ENCODE measurements around the gene SNX15.

Gene SNX15

DNA sequence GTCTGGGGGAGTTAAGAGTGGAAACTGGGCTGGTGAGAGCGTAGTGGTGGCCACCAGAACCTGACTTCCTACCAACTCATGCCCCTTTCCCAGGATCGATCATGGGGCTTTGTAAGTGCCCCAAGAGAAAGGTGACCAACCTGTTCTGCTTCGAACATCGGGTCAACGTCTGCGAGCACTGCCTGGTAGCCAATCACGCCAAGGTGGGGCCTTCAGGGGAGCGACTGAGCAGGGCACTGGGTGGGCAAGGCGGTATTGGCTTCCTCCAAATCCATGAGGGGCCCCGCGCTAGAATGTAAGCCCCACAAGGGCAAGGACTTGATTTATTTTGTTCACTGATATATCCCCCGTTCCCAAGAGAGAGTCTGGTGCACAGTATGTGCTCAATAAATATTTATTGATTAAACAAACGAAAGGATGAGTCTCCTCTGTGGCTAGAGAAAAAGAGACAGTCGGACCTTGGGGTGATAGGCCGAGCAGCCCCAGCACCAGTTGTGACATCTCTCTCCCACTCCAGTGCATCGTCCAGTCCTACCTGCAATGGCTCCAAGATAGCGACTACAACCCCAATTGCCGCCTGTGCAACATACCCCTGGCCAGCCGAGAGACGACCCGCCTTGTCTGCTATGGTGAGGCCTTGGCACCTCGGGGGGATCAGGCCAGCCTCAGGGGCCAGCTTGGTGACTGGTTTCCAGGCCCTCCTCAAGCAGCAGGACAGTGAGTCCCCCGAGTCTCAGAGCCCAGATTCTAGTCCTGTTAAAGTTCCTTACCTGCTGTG is 57.5 kb downstream of the SNX15 start:
- DNase-seq (ENCODE audit: low read depth): no peak

DNA sequence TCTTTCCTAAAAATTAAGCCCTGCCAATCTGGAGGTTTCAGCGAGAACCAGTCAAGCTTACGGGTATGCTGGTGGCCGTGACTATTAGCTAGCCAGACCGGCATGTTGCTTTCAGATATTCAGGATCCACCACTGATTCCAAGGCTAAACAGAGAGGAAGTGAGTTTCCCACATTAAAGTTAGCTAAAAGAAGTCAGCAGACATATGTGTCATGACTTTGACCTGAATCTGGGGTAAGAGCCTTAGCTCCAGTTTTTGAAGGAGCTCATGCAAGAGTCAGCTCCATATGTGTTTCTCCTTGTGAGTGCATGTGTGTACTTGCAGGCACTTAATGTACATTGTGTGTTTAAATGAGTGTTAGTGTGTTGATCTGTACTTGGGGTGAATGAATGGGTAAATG is 58.2 kb downstream of the SNX15 start:
- DNase-seq (ENCODE audit: low read depth): no peak

DNA sequence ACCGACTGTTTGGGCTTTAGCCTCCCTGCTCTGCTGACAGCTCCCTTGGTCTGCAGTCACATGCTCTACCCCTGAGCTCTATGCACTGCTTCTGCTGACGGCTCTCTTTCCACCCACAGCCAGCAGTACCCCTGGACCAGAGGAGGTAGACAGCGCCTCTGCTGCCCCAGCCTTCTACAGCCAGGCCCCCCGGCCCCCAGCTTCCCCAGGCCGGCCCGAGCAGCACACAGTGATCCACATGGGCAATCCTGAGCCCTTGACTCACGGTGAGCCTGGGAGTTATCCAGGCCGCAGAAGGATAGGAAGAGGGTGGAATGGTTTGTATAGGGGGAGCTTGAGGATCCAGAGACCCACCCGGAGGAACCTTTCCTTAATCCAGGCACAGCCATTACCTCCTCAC is 59.6 kb downstream of the SNX15 start:
- no peak for DNase-seq (ENCODE audit: low read depth)

DNA sequence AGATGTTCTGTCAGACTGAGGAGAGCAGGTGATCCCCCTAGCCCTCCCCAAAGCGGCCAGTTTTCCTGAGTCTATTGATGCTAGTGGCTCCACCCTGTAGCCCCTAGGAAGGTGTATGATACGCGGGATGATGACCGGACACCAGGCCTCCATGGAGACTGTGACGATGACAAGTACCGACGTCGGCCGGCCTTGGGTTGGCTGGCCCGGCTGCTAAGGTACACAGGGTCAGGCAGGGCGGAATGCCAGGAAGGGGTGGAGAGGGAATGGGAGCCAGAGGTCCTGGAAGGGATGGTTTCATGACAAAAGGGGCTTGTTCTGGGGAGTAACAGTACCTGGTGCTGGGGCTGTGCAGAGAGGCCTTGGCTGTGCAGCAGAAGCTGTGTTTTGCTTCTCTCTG is 60.0 kb downstream of the SNX15 start:
- DNase-seq (ENCODE audit: low read depth): no peak

DNA sequence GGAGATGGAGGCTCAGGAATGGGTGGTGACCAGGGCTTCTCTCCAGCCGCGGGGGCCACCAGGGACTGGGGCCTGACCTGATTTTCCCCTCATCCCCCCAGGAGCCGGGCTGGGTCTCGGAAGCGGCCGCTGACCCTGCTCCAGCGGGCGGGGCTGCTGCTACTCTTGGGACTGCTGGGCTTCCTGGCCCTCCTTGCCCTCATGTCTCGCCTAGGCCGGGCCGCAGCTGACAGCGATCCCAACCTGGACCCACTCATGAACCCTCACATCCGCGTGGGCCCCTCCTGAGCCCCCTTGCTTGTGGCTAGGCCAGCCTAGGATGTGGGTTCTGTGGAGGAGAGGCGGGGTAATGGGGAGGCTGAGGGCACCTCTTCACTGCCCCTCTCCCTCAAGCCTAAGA is 60.6 kb downstream of the SNX15 start:
- DNase-seq (ENCODE audit: low read depth): no peak

DNA sequence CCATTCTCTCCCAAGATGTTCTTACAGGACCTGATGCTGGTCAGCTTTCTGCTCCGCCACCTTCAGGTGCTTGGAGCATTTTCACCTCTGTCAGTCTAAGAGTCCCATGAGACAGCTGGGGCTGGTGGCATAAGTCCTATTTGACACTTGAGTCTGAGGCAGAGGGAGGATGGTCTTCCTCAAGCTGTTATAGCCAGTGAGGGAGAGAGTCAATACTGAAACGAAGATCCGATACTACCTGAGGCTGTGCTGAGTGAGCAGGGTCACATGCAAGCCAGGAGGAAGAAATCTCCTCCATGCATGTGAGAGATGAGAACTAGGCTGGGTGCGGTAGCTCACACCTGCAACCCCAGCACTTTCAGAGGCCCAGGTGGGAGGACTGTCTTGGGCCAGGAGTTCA is 62.4 kb downstream of the SNX15 start:
- no peak for DNase-seq (ENCODE audit: low read depth)

All from activated T-helper 1 cell treated with Interleukin-2 at 50 U/mL for 16 hours (primary cell).